GM12878 (cell line): ENCODE measurements around the gene PPIL6. TPM values are rescaled to one million over a fixed set of nuclear protein-coding genes. Genes with fewer than 3 reads are reported as not detected.

ENCODE experiments used
- ASH2L ChIP-seq: fragments of 300-600, 200-600 bp; sonication (generic); IDR thresholded peaks from 2 replicates; pipeline ENCODE4 v1.6.1; 2017; ENCODE audit warnings: low read depth, mild to moderate bottlenecking, borderline replicate concordance
- BHLHE40 ChIP-seq, 2 experiments: fragments of 450-650 bp in 1 of 2; IDR thresholded peaks; 2 replicates each; pipeline ENCODE4 v1.6.1; 2011 to 2017; ENCODE audit warnings: low read depth in 2 of 2, borderline replicate concordance in 1 of 2, improper control_type of control experiment in 1 of 2, low read length in 1 of 2, mild to moderate bottlenecking in 1 of 2
- GABPA ChIP-seq: IDR thresholded peaks from 2 replicates; pipeline ENCODE4 v1.6.1; 2014; ENCODE audit warnings: antibody characterized with exemption, low read depth, mild to moderate bottlenecking, inconsistent platforms
- IRF5 ChIP-seq: fragments of 450-650 bp; IDR thresholded peaks from 2 replicates; pipeline ENCODE4 v1.6.1; 2017; ENCODE audit warnings: borderline replicate concordance
- NFYB ChIP-seq: IDR thresholded peaks from 2 replicates; pipeline ENCODE4 v1.6.1; 2011; ENCODE audit warnings: low read depth, mild to moderate bottlenecking, low read length, improper control_type of control experiment, moderate library complexity; ENCODE audit not compliant: insufficient read depth
- POLR2A ChIP-seq: IDR thresholded peaks from 2 replicates; pipeline ENCODE4 v1.6.1; 2011; ENCODE audit warnings: low read depth, mild to moderate bottlenecking, low read length
- REST ChIP-seq: IDR thresholded peaks from 2 replicates; pipeline ENCODE4 v1.6.1; 2012; ENCODE audit warnings: mild to moderate bottlenecking, low read depth, low read length
- SIN3A ChIP-seq: IDR thresholded peaks from 2 replicates; pipeline ENCODE4 v1.6.1; 2012; ENCODE audit warnings: low read depth, low read length, improper control_type of control experiment
- YBX1 ChIP-seq: fragments of 450-650 bp; IDR thresholded peaks from 2 replicates; pipeline ENCODE4 v1.6.1; 2016; ENCODE audit warnings: antibody characterized with exemption
- ZNF24 ChIP-seq: fragments of 450-650 bp; IDR thresholded peaks from 2 replicates; pipeline ENCODE4 v1.6.1; 2017; ENCODE audit warnings: antibody characterized with exemption, mild to moderate bottlenecking
- ZNF622 ChIP-seq: fragments of 450-650 bp; IDR thresholded peaks from 2 replicates; pipeline ENCODE4 v1.6.1; 2017; ENCODE audit warnings: mild to moderate bottlenecking, inconsistent platforms
- polyA plus RNA-seq, 11 experiments: library from polyadenylated mRNA; depleted of rRNA in 4 of 11; unstranded in 6 of 11; stranded (reverse) in 5 of 11; fragments of >200 nt; fragmentation: Nextera tagmentation in 4 of 11; fragmentation: Illumina TruSeq in 1 of 11; extraction: Ambion mirVana in 4 of 11; extraction: Trizol in 1 of 11; gene quantifications; 1 replicate in 1 of 11; 2 replicates in 10 of 11; pipeline versions ENCODE4 v1.2.1 to v1.2.3, GENCODE V29; 2011 to 2016; ENCODE audit warnings: inconsistent platforms in 2 of 11, missing spikeins in 2 of 11, low read depth in 1 of 11
- total RNA-seq, 4 experiments: library from RNA; depleted of rRNA in 3 of 4; stranded (reverse); fragments of >200 nt in 3 of 4; fragmentation: Illumina TruSeq in 1 of 4; extraction: Trizol in 1 of 4; gene quantifications; 2 replicates each; pipeline versions ENCODE4 v1.2.1 to v1.2.3, GENCODE V29; 2013 to 2021
- TF ChIP-seq, protein P1 (sequence below): IDR thresholded peaks from 2 replicates; pipeline ENCODE4 v1.6.1; 2011; ENCODE audit warnings: borderline replicate concordance, low read depth, mild to moderate bottlenecking, moderate library complexity, mixed read lengths, low read length; ENCODE audit not compliant: insufficient read depth; ENCODE audit errors: extremely low read length

Gene PPIL6
- total and polyA plus RNA-seq, 10 of the 15 experiments (the other 5 are each of a cell fraction or from before 2014, with no cell fraction given), result 0.01 to 0.26 (median 0.12) TPM; not detected in 5

DNA sequence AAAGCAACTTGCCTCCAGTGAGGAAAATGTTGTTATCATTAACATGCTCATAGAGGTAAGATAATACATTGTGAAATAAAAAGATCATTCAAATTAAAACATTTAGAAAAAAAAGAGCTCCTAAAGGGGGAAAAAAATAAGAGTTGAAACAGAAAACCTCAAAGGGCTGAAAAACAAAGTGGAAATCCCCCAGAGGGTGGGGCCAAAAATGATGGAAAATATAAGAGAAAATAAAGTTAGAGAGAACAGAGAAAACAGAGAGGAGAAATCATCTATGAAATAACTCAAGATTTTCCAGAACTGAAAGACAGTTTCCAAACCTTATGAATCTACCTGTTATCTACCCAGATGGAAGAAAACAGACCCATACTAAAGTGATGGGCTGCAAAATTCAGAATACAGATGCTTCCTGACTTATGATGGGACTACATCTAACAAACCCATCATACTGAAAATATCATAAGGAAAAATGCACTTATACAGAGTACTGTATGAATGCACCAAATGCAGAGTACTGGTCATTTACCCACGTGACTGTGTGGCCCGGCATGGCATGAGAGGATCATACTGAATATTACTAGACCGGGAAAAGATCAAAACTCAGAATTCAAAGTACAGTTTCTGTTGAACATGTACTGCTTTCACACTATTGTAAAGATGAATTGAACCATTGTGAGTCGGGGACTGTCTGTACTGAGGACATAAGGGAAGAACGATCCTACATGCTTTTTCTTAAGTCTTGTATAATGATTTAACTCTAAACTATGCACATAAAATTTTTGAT lies 38.6 kb upstream of the PPIL6 start (continued):
- no peak for TF ChIP-seq REST
- no peak for TF ChIP-seq POLR2A
- peak; percentile 15 to 27; a peak in 1 of 4 replicates for TF ChIP-seq BHLHE40 (IDR thresholded peaks at IDR 0.05; ENCODE audit: borderline replicate concordance in 1 of 2, low read depth in 2 of 2, low read length in 1 of 2)
- no peak for TF ChIP-seq GABPA
- TF ChIP-seq, protein P1, sequence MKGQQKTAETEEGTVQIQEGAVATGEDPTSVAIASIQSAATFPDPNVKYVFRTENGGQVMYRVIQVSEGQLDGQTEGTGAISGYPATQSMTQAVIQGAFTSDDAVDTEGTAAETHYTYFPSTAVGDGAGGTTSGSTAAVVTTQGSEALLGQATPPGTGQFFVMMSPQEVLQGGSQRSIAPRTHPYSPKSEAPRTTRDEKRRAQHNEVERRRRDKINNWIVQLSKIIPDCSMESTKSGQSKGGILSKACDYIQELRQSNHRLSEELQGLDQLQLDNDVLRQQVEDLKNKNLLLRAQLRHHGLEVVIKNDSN, result peak; percentile 23
- TF ChIP-seq NFYB, result no peak
- no peak for TF ChIP-seq YBX1
- TF ChIP-seq ZNF24, result no peak
- TF ChIP-seq ZNF622, result no peak
- TF ChIP-seq SIN3A, result no peak
- TF ChIP-seq IRF5, result no peak
- no peak for TF ChIP-seq ASH2L
